GM19328 (cell line): ENCODE data around the gene FAM110A.
"Not testable (repeated sequence)": the region's sequence is repeated elsewhere in the genome, so short reads cannot be mapped to it uniquely, and the experiment has no call there.

Experiments used
- ATAC-seq: cut with Tn5 transposase; IDR thresholded peaks from one replicate; pipeline ENCODE4 v1.9.1; 2021; ENCODE audit warnings: mild to moderate bottlenecking, moderate library complexity; ENCODE audit not compliant: unreplicated experiment

Gene FAM110A

DNA sequence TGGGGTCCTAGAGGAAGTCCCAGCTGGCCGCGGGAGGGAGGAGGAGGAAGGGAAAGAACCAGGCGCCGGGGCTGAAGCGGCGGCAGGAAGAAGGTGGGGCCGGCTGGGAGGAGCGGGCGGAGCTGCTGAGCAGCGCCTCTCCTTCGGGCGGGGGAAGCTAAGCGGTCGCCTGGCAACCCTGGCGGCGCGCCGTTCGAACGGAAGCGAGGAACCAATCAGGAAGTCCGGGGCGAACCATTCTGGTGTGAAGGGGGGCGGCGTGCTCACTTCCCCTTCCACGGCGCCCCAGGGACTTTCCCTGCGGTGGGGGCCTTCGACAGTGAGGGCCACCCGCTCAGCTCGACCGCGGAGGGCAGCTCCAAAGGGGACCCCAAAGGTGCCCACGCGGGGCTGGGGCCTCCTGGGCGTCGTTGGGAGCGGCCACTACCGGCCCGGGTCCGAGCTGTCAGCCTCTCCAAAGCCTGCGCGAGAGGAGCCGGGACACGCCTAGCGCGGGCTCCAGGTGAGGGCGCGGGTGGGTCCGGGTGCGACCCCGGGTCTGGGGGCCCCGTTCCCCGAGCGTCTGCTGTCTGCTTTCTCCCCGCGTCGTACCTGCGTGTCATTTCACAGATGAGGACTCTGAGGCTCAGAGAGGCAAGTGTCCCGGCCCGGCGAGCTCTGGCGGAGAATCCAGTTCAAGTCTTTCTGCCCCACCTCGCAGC, at the start of gene FAM110A:
Gene FAM110A (plus strand): TSS at position 266 of the 701 bp plus-strand sequence. CDS start 11,090 bp downstream, outside the sequence.
- peak; percentile 95 for ATAC-seq

DNA sequence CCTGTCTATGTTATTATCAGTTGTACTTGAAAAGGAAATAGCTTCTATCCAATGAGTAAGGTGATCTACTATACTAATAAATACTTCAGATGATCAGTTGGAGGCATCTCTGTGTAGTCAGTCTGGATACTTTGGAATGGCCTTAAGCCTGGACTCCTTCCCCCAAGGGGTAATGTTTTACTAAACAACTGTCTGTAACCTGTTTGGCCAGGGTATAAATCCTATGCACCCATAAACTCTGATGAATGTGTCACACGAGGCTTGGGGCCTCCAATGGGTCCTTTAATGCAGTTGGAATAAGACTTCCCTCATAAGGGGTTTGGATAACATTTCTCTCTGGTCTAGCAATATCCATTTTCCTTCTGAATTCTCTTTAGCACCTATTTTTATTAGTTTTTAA, 45.7 kb upstream of the FAM110A start:
- ATAC-seq, result no peak

DNA sequence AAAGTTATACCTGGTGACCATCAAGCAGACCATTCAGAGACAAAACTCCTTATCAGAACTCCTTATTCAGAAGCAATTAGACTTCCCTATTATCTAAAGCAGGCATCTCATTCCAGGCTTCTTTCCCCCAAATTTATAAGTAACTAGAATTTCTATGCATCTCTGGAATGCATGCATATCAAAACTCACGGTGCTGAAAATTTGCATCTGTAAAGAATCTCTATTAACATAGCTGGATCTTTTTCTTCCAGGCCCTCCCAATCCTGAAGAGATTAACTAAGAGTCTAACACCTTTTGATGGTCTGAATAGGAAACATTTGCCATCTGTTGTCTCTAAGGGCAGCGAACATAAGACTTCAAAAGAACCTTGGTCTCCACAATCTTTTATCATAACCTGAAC, 42.5 kb upstream of the FAM110A start:
- ATAC-seq, result no peak

DNA sequence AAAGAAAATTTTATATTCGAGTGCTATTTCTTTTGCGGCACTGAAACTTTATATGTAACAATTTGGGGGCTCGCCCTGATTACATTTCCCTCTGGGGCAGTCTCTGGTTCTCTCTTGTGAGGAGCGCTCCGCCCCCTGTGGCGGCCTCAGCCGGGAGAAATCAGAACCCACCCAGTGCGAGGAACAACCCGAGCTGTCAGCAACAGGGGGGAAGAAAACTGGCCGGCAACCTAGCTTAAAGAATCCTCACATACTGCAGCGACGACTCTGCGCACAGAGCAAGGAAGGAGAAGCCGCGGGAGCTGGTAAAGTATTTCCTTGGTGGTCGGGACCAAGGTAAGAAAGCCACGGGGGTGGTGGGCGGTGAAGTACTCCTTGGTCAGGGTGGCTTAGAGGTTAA, 41.3 kb upstream of the FAM110A start:
- no peak for ATAC-seq

DNA sequence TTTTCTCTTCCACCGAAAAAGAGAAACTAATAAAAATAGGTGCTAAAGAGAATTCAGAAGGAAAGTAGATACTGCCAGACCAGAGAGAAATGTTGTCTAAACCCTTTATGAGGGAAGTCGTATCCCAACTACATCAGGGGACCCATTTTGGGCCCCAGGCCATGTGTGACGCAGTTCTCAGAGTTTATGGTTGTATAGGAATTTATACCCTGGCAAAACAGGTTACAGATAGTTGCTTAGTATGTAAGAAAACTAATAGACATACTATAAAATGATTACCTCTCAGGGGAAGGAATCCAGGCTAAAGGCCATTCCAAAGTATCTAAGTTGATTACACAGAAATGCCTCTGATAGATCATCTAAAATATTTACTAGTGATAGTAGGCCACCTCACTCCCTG, 36.6 kb upstream of the FAM110A start:
- no peak for ATAC-seq

DNA sequence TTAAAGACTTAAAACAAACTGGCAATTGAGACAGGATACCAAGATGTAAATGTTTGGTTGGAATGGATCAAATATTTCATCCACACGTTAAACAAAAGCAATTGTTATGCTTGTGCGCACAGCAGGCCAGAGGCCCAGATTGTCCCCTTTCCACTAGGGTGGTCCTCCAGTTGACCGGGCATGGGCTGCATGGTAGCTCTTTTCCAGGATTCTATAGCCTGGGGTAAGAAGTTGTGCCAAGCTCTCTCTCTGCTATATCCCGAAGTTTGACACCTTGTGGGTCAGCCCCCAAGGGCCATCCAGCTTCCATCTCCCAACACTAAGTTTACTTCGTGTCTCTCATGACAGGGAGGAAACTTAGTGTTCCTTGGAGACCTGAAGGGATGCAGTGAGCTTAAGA, 34.8 kb upstream of the FAM110A start:
- ATAC-seq, result not testable (repeated sequence)

DNA sequence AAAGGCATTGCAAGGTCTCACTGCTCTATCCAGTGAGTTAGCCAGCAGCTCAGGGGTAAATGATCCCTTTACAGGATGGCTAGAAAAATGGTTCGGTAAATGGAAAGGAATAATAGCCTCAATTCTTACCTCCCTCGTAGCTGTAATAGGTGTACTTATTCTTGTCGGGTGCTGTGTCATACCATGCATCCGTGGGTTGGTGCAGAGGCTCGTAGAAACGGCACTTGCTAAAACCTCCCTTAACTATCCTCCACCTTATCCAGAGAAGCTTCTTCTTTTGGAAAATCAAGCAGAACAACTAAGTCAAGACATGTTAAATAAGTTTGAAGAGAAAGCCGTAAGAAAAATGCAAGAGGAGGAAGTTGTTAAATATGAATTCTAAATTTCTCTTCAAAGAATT, 33.5 kb upstream of the FAM110A start:
- not testable (repeated sequence) for ATAC-seq

DNA sequence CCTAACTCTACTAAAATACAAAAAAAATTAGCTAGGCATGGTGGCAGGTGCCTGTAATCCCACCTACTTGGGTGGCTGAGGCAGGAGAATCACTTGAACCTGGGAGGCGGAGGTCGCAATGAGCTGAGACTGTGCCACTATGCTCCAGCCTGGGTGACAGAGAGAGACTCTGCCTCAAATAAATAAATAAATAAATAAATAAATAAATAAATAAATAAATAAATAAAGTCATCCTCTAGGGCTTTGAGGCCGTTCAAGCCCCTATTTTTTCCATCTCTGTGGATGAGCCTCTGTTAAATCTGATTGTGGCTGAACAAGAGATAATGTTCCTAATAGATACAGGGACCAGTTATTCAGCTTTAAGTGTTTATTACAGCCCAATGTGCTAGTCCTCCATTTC, 31.8 kb upstream of the FAM110A start:
- no peak for ATAC-seq

DNA sequence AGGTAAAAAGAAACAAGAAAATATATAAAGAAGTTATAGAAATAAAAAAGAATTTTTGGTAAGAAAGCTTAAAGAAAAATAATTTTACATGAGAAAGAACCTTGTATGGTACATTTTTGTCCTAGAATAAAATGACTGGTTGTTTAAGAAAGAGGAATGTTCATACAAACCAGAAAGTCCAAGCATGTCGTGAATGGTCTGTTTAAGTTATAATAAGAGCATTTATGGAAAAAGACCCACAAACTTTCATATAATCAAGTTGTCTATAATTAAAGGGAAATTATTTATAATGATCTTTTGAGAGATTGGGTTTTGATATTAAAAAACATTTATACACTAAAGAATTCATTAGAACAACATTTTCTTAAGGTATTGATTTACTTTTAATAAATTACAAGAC, 27.8 kb upstream of the FAM110A start:
- ATAC-seq, result no peak

DNA sequence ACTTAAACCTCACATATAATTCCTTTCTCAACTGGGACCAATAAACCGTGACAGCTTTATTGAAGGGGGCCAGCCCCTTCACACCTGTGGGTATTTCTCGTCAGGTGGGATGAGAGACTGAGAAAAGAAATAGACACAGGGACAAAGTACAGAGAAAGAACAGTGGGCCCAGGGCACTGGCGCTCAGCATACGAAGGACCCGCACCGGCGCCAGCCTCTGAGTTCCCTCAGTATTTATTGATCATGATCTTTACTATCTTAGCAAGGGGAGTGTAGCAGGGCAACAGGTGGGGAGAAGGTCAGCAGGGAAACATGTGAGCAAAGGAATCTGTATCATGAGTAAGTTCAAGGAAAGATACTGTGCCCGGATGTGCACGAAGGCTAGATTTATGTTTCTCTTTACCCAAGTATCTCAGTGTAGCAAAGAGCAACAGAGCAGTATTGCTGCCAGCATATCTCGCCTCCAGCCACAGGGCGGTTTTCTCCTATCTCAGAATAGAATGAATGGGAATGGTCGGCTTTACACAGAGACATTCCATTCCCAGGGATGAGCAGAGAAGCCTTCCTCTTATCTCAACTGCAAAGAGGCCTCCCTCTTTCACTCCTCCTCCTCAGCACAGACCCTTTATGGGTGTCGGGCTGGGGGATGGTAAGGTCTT, 21.6 kb upstream of the FAM110A start:
- not testable (repeated sequence) for ATAC-seq

DNA sequence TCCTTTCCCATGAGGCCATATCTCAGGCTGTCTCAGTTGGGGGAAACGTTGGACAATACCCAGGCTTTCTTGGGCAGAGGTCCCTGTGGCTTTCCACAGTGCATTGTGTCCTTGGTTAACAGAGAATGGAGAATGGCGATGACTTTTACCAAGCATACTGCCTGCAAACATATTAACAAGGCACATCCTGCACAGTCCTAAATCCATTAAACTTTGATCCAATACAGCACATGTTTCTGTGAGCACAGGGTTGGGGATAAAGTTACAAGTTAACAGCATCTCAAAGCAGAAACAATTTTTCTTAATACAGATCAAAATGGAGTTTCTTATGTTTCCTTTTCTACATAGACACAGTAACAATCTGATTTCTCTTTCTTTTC, 21.1 kb upstream of the FAM110A start:
- ATAC-seq, result not testable (repeated sequence)

DNA sequence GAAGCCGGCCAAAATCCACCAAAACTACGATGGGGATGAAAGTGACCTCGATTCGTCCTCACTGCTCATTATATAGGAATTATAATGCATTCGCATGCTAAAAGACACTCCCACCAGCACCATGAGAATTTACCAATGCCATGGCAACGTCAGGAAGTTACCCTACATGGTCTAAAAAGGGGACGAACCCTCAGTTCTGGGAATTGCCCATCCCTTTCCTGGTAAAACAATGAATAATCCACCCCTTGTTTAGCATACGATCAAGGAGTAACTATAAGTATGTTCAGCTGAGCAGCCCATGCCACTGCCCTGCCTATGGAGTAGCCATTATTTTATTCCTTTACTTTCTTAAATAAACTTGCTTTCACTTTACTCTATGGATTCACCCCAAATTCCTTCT, 20.1 kb upstream of the FAM110A start:
- ATAC-seq, result no peak

DNA sequence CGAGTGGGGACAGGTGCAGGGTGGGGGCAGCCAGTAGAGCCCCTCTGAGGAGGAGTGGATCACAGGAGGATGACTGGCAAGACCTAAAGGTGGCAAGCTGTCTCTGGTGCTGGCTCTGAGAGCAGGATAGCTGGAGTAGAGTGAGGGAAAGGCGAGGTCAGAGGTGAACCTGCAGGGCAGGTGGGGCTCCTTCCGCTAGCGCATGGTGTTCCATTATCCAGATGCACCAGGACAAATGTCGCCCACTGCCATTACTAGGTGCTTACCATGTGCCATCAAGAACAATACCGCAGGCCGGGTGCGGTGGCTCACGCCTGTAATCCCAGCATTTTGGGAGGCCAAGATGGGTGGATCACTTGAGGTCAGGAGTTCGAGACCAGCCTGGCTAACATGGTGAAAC, 18.3 kb upstream of the FAM110A start:
- no peak for ATAC-seq

DNA sequence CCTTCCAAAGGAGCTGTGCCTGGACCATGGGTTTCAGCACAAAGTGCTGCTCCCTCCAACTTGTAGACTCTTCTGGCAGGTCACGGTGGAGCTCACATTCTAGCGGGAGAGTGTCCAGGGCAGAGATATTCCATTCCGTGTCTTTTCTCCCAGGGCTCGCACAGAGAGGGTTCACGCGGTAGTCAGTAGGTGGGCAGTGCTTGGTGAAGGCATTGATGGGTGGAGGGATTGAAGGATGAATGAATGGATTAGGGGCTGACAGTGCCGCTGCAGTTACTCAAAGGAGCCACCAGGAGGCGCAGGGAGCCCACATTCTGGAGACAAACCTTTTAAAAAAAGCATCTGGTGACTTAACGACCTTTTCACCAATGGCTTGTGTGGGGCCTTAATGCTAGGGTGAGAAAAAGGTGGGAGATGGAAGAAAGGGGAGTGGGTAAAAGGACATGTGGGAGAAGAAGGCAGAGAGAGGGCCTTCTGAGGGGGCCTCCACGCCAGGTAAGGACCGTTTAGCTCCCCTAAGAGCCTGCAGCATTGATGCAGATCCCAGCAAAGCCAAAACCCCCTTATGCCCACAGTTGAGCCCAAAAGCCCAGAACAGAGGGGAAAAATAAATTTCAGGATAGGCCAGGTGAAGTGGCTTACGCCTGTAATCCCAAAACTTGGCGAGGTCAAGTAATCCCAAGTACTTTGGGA, 17.5 kb upstream of the FAM110A start:
- ATAC-seq, result no peak

DNA sequence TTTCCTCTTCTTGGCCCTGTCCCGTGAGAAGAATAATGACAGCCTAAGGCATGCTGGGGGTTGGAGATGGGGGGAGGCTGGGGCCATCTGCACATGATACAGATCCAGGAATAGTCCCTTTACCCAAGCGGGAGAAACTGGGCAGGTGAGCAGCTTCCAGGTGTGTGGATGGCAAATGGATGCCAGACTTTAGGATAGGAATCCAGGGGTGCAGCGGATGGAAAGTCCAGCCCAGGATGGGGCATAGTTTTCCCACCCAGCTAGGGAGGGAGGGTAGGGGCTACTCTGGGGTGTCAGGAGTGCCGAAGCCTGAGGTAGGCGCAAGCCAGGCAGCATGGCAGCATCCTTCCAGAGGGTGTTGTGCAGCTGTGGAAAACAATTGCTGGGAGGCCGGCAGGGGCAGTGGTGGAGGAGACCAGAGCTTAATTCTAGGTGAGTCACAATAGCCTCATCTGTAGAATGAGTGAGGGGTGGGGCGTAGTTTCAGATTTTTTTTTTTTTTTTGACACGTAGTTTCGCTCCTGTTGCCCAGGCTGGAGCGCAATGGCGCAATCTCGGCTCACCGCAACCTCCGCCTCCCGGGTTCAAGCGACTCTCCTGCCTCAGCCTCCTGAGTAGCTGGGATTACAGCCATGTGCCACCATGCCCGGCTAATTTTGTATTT, 15.4 kb upstream of the FAM110A start:
- no peak for ATAC-seq

DNA sequence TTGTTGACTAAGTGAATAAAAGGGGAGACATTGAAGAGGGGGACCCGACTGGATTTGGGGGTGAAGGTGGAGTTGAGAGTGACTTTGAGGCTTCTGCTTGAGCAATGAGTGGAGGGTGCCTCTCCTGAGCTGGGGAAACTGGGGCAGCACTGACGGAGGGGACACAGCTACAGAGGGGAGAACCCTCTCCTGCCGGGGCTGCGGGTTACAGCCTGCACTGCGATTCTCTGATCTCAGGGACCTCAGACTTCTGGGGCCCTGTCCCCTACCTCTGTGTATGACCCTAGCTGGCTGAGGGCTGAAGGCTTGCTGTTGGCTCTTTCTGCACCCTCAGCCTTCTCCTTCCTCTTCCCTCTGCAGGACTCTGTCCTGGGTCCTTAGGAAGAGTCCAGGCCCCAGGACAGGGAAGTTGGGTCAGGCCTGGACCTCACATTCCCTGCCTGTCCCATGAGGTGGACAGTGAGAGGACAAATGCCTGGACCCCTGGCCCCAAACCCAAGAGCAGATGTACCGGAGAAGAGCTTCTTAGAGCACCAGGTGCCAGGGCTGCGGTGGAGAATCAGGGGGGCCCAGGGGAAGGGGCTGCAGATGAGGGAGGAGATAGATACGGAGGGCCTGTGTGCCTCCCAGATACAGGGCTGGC, 13.7 kb upstream of the FAM110A start:
- no peak for ATAC-seq

DNA sequence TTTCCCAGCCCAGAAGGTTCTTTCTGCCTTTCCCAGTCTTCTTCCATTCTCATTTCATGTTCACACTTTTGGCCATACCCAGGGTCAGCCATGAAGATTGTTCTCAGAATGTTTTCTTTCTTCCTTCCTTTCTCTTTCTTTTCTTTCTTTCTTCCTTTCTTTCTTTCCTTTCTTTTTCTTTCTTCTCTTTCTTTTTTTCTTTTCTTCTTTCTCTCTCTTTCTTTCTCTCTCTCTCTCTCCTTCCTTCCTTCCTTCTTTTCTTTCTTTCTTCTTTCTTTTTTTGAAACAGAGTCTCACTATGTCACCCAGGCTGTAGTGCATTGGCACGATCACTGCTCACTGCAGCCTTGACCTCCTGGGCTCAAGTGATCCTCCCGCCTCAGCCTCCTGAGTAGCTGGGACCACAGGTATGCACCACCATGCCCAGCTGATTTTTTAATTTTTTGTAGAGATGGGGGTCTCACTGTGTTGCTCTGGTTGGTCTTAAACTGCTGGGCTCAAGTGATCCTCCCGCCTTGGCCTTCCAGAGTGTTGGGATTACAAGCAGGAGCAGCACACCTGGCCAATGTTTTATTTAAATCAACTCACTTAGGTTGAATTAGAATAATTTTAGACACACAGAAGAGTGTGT, 13.1 kb upstream of the FAM110A start:
- no peak for ATAC-seq

DNA sequence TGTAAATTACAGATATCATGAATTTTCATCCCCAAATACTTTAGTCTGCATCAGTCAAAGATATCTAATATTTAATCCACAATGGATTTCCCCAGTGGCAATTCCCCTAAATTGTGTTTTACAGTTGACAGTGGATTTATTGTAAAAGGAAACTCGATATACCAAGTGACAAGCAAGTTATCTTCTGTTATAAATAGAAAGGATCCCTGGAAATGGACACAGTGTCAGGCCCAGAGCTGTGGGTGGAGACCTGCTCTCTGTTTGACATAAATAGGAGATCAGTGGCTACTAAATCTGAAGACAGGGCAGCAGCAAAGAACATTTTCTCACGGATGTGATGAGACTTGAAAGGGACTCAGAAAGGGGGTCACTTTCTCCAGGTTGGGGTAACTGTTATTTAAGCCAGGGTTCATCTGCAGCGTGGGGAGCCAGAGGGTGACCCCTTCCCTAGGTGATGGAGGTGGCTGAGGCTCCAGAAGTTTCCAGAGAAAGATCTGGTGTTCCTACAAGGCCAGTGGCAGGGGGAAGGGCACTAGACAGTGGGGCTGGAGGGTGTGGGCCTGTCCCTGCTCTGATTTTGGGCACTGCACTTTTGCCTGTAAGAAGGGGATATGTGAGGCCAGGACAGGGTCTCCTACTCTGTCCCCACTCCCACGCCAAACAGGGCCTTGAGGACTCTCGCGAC, 12.3 kb upstream of the FAM110A start:
- no peak for ATAC-seq

DNA sequence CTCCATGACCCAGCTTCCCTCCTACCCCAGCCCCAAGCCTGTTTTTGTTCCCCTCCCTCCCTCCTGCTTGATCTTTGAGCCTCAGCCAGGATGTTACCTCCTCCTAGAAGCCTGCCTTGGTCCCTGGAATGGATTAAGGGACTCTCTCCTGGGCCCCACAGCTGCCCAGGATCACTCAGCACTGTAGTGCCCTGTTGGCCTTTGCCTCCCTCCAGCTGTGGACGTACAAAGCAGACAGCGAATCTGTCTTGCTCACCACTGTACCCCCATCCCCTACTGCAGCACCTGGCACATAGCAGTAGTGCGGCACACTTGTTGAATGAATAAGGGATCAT, 11.8 kb upstream of the FAM110A start:
- ATAC-seq, result no peak
